ENCODE data around the gene CCDC74A.
"Not testable (repeated sequence)": the region's sequence is repeated elsewhere in the genome, so short reads cannot be mapped to it uniquely, and the experiment has no call there.

CCDC74A gene

GRCh38 chr2:131527131-131528001 lies at the start of gene CCDC74A:
Gene CCDC74A (plus strand): TSS chr2:131527888. CDS start chr2:131527971, 83 bp downstream.
- DNase-seq (ENCODE audit: low read depth in 2 of 2): peak; percentile 54 to 61

DNA sequence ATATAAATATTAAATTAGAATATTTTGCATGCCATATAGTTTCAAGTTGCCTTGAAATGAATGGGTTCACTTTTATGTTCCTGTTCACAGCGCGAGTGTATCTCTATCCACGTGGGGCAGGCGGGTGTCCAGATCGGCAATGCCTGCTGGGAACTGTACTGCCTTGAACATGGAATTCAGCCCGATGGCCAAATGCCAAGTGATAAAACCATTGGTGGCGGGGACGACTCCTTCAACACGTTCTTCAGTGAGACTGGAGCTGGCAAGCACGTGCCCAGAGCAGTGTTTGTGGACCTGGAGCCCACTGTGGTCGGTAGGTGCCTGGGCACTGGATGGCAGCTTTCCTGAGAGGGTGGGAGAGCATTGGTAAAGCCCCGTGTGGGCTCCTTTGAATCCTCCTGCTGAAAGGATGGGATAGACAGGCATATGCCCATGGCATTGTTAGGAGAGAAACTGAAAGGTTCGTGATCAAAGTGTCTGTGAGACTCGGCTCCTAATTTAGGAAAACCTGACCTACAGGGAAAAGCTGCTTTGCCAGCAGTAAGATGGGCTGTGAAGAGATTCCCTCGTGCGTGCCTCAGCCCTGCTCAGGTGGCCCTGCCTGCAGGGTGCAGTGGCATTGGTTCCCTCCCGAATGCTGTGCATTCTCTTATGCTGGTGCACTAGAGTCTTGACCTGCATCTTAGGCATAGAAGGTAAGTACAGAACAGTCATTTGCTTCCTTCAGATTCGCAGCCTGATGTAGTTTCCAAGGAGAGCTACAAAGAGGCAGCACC lies 49.4 kb upstream of the CCDC74A start:
- not testable (repeated sequence) for DNase-seq (ENCODE audit: low read depth in 2 of 2)

GRCh38 chr2:131478850-131479461 lies 48.7 kb upstream of the CCDC74A start:
- DNase-seq (ENCODE audit: low read depth in 2 of 2): not testable (repeated sequence)

DNA sequence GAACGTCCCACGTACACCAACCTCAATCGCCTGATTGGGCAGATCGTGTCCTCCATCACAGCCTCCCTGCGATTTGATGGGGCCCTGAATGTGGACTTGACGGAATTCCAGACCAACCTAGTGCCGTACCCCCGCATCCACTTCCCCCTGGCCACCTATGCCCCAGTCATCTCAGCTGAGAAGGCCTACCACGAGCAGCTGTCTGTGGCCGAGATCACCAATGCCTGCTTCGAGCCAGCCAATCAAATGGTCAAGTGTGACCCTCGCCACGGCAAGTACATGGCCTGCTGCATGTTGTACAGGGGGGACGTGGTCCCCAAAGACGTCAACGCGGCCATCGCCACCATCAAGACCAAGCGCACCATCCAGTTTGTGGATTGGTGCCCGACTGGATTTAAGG lies 47.3 kb upstream of the CCDC74A start:
- DNase-seq (ENCODE audit: low read depth in 2 of 2): not testable (repeated sequence)

GRCh38 chr2:131482506-131483155 lies 45.1 kb upstream of the CCDC74A start:
- not testable (repeated sequence) for DNase-seq (ENCODE audit: low read depth in 2 of 2)

- not testable (repeated sequence) for DNase-seq (ENCODE audit: low read depth in 2 of 2)
Observed at GRCh38 chr2:131483981-131484820, 43.5 kb upstream of the CCDC74A start.

DNA sequence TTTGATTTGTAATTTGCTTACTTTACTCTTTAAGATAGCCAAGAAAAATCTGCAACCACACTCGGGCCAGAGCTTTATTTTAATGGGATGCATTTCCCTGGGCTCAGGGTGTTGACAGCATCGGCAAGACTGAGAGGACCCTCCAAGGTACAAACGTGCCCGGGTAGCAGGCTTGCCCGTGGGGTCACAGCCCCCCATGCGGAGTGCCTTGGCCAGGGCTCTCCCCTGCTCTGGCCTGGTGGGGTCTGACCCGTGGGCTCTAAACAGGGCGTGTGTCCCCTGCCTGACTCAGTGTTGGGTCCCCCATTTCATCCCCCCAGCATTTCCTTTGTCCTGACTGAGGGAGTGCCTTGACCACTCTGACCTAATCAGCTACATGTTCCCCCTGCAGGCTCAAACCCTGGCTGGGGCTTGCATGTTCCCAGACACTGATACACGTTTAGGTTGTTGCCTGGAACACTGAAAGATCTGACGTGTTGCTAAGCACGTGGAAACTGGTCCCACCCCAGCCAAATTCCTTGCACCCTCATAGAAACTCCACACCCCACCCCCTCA lies 42.7 kb upstream of the CCDC74A start:
- DNase-seq (ENCODE audit: low read depth in 2 of 2): not testable (repeated sequence)

DNA sequence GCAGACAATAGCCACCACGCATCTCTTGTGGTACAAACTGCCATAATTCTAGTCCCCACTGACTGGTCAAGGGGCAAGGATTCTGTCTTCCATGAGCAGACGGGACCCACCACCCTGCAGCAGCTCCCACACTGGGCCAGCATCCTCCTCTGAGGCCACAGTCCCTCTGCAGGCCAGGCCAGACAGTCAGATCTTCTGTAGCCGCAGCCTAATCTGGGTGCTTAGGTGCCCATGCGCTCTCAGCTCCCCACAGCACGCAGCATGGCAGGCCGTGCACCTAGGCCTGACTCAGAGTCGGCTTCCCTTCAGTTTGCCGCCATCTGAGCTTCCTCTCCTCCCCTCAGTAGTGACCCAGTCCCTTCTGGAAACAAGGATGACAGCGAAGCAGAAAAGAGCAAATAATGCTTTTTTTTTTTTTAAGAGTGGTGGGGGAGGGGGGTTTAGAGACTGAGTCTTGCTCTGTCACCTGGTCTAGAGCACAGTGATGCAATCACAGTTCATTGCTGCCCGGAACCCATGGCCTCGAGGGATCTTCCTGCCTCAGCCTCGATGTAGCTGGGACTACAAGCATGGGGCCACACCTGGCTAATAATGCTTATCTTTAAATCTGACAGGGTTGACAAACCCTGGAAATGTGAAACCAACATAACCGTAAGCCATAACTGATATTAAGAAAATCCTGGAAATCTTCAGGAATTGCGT lies 41.3 kb upstream of the CCDC74A start:
- not testable (repeated sequence) for DNase-seq (ENCODE audit: low read depth in 2 of 2)

DNA sequence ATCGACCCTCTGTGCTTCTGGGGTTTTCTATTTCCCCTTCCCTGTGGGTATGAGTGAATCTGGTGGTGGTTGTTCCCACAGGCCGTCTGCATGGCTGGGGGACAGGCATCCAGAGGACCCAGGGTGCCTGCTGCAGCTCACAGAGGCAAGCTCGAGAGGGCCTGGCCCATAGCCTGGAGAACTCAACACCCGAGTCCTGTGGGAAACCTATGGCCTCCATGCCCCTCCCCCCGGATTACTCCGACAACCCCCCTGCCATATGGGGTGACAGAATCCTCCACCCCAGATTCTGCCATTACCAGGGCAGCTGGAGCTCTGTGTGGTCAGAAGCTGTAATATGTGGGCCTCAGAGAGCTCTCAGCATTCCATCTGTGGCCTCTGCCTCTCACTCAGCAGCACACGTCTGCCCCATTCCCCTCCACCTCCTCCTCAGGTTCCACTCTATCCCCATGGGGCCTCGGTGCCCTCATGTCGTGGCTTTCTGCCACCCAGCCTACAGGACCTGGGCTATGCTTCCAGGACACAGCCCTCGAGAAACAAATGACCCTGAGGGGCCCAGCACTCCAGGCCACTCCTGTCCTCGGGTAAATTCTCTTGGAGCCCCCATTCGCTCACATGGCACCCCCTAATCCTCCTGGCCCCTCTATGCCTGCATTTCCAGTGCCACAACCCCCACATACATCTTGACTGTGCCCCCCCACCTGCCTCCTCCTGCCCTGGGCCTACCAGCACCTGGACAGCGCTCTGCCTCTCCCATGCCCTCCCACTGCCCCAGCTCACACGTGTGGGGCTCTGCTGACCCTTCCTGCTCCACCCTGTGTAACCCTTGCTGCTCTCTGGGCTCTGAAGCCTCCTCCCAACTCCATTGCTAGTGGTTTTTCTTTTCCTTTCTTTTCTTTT lies 39.1 kb upstream of the CCDC74A start:
- no peak for DNase-seq (ENCODE audit: low read depth in 2 of 2)

GRCh38 chr2:131490616-131491468 lies 36.8 kb upstream of the CCDC74A start:
- DNase-seq (ENCODE audit: low read depth in 2 of 2): not testable (repeated sequence)

DNA sequence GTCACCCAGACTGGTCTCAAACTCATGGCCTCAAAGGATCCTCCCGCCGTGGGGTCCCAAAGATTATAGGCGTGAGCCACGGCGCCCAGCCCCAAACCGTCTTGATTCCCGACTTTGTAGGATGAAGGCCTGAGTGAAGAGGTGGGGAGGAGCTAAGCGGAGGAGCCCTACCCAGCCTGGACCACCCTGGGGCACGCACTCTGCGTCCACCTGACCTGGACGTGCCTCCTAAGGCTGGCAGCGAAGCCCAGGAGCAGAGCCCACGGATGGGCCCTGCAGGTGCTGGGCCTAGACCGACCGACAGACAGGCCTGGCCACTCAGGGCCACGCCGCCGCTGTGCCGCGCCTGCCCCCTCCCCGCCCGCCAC lies 36.2 kb upstream of the CCDC74A start:
- DNase-seq (ENCODE audit: low read depth in 2 of 2): not testable (repeated sequence)

GRCh38 chr2:131492015-131492417 lies 35.7 kb upstream of the CCDC74A start, which contains the start of gene MZT2A:
Gene MZT2A (minus strand): TSS chr2:131492397. CDS start chr2:131492376, 21 bp downstream.
- DNase-seq (ENCODE audit: low read depth in 2 of 2): not testable (repeated sequence)

GRCh38 chr2:131492418-131493198 lies 35.1 kb upstream of the CCDC74A start:
- DNase-seq (ENCODE audit: low read depth in 2 of 2): peak; percentile 76 to 78

DNA sequence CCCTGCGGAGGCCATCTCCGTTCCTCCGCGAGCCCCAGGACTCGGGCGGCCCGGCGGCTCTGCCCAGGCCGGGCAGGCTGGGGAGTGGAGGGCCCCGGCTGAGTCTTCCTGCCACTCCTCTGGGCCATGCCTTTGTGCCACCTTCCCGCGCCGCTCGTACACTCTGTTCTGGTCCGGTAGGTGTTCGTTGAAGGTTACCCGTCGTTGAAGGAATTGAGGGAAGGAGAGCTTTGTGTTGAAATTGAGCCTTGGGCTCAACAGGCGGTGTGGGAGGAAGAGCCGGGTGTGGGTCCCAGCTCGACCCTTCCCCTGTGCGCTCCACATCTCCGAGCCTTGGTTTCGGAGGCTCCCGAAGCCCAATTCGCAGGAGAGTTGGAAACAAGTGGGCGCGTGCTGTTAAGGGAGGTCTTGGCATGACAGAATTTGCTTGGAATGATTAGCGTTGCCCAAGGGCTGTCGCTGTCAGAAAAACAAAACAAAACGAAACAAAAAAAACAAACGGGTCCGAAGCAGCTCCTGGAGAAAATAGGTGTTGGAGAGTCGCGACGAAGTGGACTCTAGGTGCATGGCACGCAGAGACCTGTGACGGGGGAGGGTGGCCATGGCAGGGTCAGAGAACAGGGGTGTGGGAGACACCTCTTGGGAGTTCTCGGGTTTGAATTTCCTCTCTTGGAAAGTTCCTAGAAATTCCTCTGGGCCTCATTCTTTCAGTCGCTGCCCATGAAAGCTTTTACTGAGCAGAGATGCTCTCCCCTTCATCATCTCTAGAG lies 34.3 kb upstream of the CCDC74A start:
- DNase-seq (ENCODE audit: low read depth in 2 of 2): no peak

- not testable (repeated sequence) for DNase-seq (ENCODE audit: low read depth in 2 of 2)
Observed at GRCh38 chr2:131495506-131495905, 32.2 kb upstream of the CCDC74A start.

- not testable (repeated sequence) for DNase-seq (ENCODE audit: low read depth in 2 of 2)
Observed at GRCh38 chr2:131498321-131498973, 29.2 kb upstream of the CCDC74A start.

All from stimulated activated CD8-positive, alpha-beta memory T cell treated with anti-CD3 and anti-CD28 coated beads, Interleukin-15, amount 100 ng/mL, for 4 hours (primary cell).